Neuronal stem cell (in vitro differentiated cells): ENCODE data around the gene PSKH1.

Experiments
- DNase-seq: peaks from one replicate; pipeline ENCODE4 v3.0.0-alpha.2; 2013; ENCODE audit warnings: low spot score
- H2AFZ ChIP-seq: one replicate; pipeline ENCODE4 v1.6.1; 2013; ENCODE audit warnings: mild to moderate bottlenecking, low read length, inconsistent platforms
- H2AK5ac ChIP-seq: 2 replicates; pipeline ENCODE4 v1.6.1; 2013; ENCODE audit warnings: low read depth, mild to moderate bottlenecking, inconsistent platforms, low read length, moderate library complexity, mixed read lengths
- H2BK120ac ChIP-seq: 2 replicates; pipeline ENCODE4 v1.6.1; 2013; ENCODE audit warnings: low read depth, mild to moderate bottlenecking, inconsistent platforms, low read length, moderate library complexity, mixed read lengths
- H2BK12ac ChIP-seq: one replicate; pipeline ENCODE4 v1.6.1; 2013; ENCODE audit warnings: low read length, inconsistent platforms
- H2BK15ac ChIP-seq: 2 replicates; pipeline ENCODE4 v1.6.1; 2013; ENCODE audit warnings: mild to moderate bottlenecking, low read length, inconsistent platforms, mixed read lengths
- H2BK5ac ChIP-seq: one replicate; pipeline ENCODE4 v1.6.1; 2013; ENCODE audit warnings: inconsistent platforms, mild to moderate bottlenecking, low read length, moderate library complexity
- H3K14ac ChIP-seq: one replicate; pipeline ENCODE4 v1.6.1; 2013; ENCODE audit warnings: low read length, inconsistent platforms
- H3K18ac ChIP-seq: 2 replicates; pipeline ENCODE4 v1.6.1; 2013; ENCODE audit warnings: low read length, inconsistent platforms
- H3K23ac ChIP-seq: 2 replicates; pipeline ENCODE4 v1.6.1; 2013; ENCODE audit warnings: low read depth, mild to moderate bottlenecking, mixed read lengths, low read length, inconsistent platforms; ENCODE audit not compliant: poor library complexity
- H3K27ac ChIP-seq: replicated peaks from 3 replicates; pipeline ENCODE4 v1.5.1; 2013; ENCODE audit warnings: low read length, inconsistent platforms
- H3K27me3 ChIP-seq, 3 experiments: 2 replicates each; pipeline ENCODE4 v1.6.1; 2013; ENCODE audit warnings: low read length in 3 of 3, mild to moderate bottlenecking in 2 of 3, inconsistent platforms in 1 of 3, low read depth in 1 of 3, mixed read lengths in 1 of 3, moderate library complexity in 1 of 3; ENCODE audit not compliant: control insufficient read depth in 3 of 3, insufficient read depth in 3 of 3
- H3K36me3 ChIP-seq, 2 donors: replicated peaks in 1 of 2; 2 replicates each; pipeline ENCODE4 v1.6.1; 2013; ENCODE audit warnings: low read length in 2 of 2; ENCODE audit not compliant: control insufficient read depth in 2 of 2, insufficient read depth in 2 of 2
- H3K4ac ChIP-seq: 2 replicates; pipeline ENCODE4 v1.6.1; 2013; ENCODE audit warnings: inconsistent platforms, mild to moderate bottlenecking, low read length, moderate library complexity
- H3K4me1 ChIP-seq, 2 donors: 1 replicate in 1 of 2; 2 replicates in 1 of 2; pipeline ENCODE4 v1.6.1; 2013; ENCODE audit warnings: low read length in 2 of 2, low read depth in 1 of 2; ENCODE audit not compliant: control insufficient read depth in 2 of 2, insufficient read depth in 1 of 2
- H3K4me2 ChIP-seq: one replicate; pipeline ENCODE4 v1.6.1; 2013; ENCODE audit warnings: mild to moderate bottlenecking, low read length, inconsistent platforms; ENCODE audit not compliant: insufficient read depth, poor library complexity, severe bottlenecking
- H3K4me3 ChIP-seq, 2 donors: 2 replicates each; pipeline ENCODE4 v1.5.1; 2013; ENCODE audit warnings: low read length in 2 of 2, mild to moderate bottlenecking in 2 of 2, inconsistent platforms in 1 of 2, moderate library complexity in 1 of 2
- H3K79me1 ChIP-seq: one replicate; pipeline ENCODE4 v1.6.1; 2013; ENCODE audit warnings: low read depth, mild to moderate bottlenecking, inconsistent platforms, low read length, moderate library complexity
- H3K9ac ChIP-seq: one replicate; pipeline ENCODE4 v1.6.1; 2013; ENCODE audit warnings: mild to moderate bottlenecking, low read depth, low read length, inconsistent platforms; ENCODE audit not compliant: poor library complexity
- H3K9me3 ChIP-seq, 2 donors: replicated peaks in 1 of 2; 2 replicates each; pipeline versions ENCODE3 to v1.6.1; 2013; ENCODE audit warnings: low read length in 2 of 2, mild to moderate bottlenecking in 2 of 2, inconsistent platforms in 1 of 2, low read depth in 1 of 2, mixed read lengths in 1 of 2, moderate library complexity in 1 of 2; ENCODE audit not compliant: control insufficient read depth in 2 of 2, insufficient read depth in 1 of 2
- H4K8ac ChIP-seq: one replicate; pipeline ENCODE4 v1.6.1; 2013; ENCODE audit warnings: low read depth, mild to moderate bottlenecking, inconsistent platforms, low read length, moderate library complexity
- H4K91ac ChIP-seq: one replicate; pipeline ENCODE4 v1.6.1; 2013; ENCODE audit warnings: low read length, low read depth, mild to moderate bottlenecking, inconsistent platforms; ENCODE audit not compliant: poor library complexity
- WGBS, 2 donors: extraction: QIAGEN DNeasy Blood & Tissue Kit; methylation state at CpG; one replicate each; pipeline ENCODE4 v1.1.7; 2013; ENCODE audit warnings: missing lambda C conversion rate in 2 of 2, mixed read lengths in 1 of 2; ENCODE audit not compliant: insufficient read length in 2 of 2, insufficient replicate concordance in 1 of 2; ENCODE audit errors: extremely low coverage in 2 of 2; 5-methylcytosine and 5-hydroxymethylcytosine counted together

PSKH1 gene

DNA sequence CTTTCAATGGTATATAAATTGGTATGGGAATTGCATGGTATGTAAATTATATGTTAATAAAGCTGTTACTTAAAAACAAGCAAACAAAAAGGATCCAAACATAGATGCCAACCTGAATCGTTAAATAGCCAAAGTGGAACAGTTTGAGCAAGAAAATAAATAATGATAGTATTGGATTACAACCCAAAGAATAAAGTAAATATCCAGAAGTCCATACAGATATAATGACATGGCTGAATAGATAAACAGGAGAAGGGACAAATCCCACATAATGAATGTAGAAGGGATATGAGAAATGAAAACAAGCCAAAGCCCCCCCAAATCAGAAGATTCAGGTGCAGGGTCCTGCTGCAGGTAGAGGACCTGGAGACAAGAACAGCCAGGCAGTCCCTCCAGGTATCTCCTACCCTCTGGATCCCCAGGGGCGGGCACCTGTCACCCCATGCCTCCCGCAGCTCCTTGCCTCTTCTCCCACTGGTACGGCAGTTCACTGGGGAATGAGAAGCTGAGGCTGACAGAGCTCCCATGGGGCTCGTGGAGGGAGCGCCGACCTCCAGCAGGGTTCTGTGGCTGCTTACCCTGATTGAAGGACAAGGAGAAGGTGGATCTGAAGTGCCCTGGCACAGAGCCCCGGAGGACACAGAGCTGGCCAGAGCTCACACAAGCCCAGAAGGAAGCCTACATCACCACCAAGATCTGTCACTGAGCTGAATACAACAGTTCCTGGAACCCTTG, 60.8 kb downstream of the PSKH1 start:
- no peaks in the 10 kb centered on the region for H3K9me3 ChIP-seq
- no peak for DNase-seq
- H4K91ac ChIP-seq: no peak overlapping the region
- H3K18ac ChIP-seq: no peak overlapping the region
- H3K14ac ChIP-seq: no peak overlapping the region
- peaks cover 12% of the 10 kb centered on the region for H3K79me1 ChIP-seq
- WGBS, 2 donors: no CpG with 5 or more reads among the region's 8 CpGs
- no peaks in the 10 kb centered on the region for H3K27me3 ChIP-seq
- H3K23ac ChIP-seq: peak overlapping the region; percentile 80
- no peak overlapping the region for H2AFZ ChIP-seq
- H2AK5ac ChIP-seq: no peak overlapping the region
- H3K9ac ChIP-seq: no peak overlapping the region
- peak overlapping the region; percentile 43 for H4K8ac ChIP-seq
- no peaks in the 10 kb centered on the region for H3K4me1 ChIP-seq
- H3K4ac ChIP-seq: no peak overlapping the region
- no peak overlapping the region for H2BK12ac ChIP-seq
- no peak overlapping the region for H2BK5ac ChIP-seq
- H3K36me3 ChIP-seq: peaks cover 57 to 75% of the 10 kb centered on the region in 2 donors
- H3K4me3 ChIP-seq: no peak overlapping the region
- no peak overlapping the region for H2BK15ac ChIP-seq
- no peak overlapping the region for H3K27ac ChIP-seq
- no peak overlapping the region for H2BK120ac ChIP-seq
- H3K4me2 ChIP-seq: no peak overlapping the region

DNA sequence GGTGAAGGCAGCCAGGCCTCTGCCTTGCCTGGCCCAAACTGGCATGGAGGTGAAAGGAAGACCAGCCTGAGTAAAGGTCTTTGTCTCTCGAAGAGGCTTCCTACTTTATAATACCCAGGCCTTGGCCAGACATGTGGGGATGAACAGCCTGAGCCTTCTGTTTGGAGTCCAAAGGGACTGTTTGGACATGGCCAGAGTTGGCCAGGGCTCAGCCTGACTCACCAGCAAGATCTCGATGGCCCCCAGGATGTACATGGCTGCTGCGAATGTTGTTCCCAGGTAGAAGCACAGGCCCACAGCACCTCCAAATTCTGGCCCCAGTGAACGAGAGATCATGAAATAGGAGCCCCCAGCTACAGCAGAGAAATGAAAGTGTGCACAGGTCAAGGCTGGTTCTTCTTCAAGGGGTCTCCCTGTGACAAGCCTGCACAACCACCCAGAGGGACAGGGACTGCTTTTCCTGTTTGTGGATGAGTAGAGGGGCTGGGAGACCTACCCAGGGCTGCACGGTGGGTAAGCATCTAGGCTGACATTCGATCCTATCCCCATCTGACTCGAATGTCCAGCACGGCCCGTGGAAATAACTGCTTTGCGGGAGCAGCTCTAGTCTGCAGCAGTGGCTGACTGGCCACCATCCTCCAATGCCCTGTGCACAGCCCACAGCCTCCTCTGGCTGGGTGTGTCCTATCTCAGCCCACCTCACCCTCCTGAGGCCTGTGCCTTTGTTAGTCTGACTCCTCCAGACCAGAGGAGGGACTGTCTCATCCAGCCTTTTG, 61.6 kb downstream of the PSKH1 start:
- no peak overlapping the region for H4K8ac ChIP-seq
- H3K4me3 ChIP-seq: no peak overlapping the region
- no peak overlapping the region for H2BK5ac ChIP-seq
- no peaks in the 10 kb centered on the region for H3K9me3 ChIP-seq
- H3K27ac ChIP-seq: no peak overlapping the region
- H3K9ac ChIP-seq: no peak overlapping the region
- no peak overlapping the region for H3K4ac ChIP-seq
- WGBS, 2 donors: no CpG with 5 or more reads among the region's 10 CpGs
- DNase-seq: no peak
- no peak overlapping the region for H3K14ac ChIP-seq
- no peak overlapping the region for H2BK15ac ChIP-seq
- no peak overlapping the region for H2AFZ ChIP-seq
- peak overlapping the region; percentile 31 for H3K23ac ChIP-seq
- no peak overlapping the region for H2BK12ac ChIP-seq
- no peak overlapping the region for H3K4me2 ChIP-seq
- H4K91ac ChIP-seq: no peak overlapping the region
- H3K18ac ChIP-seq: no peak overlapping the region
- peaks cover 13% of the 10 kb centered on the region for H3K79me1 ChIP-seq
- no peak overlapping the region for H2BK120ac ChIP-seq
- H2AK5ac ChIP-seq: no peak overlapping the region
- H3K4me1 ChIP-seq: no peaks in the 10 kb centered on the region
- H3K27me3 ChIP-seq: no peaks in the 10 kb centered on the region
- peaks cover 61 to 73% of the 10 kb centered on the region in 2 donors for H3K36me3 ChIP-seq

DNA sequence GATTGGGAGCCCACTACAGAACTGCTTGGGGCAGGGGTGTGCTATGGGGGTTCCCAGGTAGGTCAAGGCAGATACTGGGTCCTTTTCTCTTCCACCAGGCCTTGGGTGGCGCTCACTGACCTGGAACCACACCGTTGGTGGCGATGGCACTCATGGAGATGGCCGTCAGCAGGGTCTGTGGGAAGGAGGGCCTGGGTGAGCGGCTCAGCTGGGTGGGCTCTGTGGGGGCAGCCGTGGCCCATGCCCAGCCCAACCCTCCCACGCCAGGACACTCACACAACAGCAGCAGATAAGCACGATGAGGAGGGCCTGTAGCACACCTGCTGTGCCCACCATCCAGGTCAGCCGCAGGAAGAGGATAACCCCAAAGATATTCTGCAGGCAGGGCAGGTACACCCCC, 64.6 kb downstream of the PSKH1 start:
- no peak overlapping the region for H2BK120ac ChIP-seq
- no peak overlapping the region for H2BK12ac ChIP-seq
- peaks cover 62 to 74% of the 10 kb centered on the region in 2 donors for H3K36me3 ChIP-seq
- no peak overlapping the region for H3K14ac ChIP-seq
- H3K4me1 ChIP-seq: no peaks in the 10 kb centered on the region
- peaks cover 15% of the 10 kb centered on the region for H3K79me1 ChIP-seq
- H3K9me3 ChIP-seq: no peaks in the 10 kb centered on the region
- H2BK5ac ChIP-seq: no peak overlapping the region
- no peak overlapping the region for H2AFZ ChIP-seq
- H4K91ac ChIP-seq: no peak overlapping the region
- no peak overlapping the region for H3K4me2 ChIP-seq
- no peak overlapping the region for H2AK5ac ChIP-seq
- H3K9ac ChIP-seq: no peak overlapping the region
- peaks cover 0 to 2% (median 0%) of the 10 kb centered on the region in 3 experiments for H3K27me3 ChIP-seq
- H3K4me3 ChIP-seq: no peak overlapping the region
- peak overlapping the region; percentile 80 for H3K23ac ChIP-seq
- H2BK15ac ChIP-seq: no peak overlapping the region
- H3K18ac ChIP-seq: no peak overlapping the region
- peak overlapping the region; percentile 66 for H3K4ac ChIP-seq
- no peak overlapping the region for H4K8ac ChIP-seq
- H3K27ac ChIP-seq: no peak overlapping the region
- DNase-seq: no peak
- no CpG with 5 or more reads among the region's 9 CpGs for WGBS, 2 donors
